ENCODE results near the gene AK9.

The AK9 gene

DNA sequence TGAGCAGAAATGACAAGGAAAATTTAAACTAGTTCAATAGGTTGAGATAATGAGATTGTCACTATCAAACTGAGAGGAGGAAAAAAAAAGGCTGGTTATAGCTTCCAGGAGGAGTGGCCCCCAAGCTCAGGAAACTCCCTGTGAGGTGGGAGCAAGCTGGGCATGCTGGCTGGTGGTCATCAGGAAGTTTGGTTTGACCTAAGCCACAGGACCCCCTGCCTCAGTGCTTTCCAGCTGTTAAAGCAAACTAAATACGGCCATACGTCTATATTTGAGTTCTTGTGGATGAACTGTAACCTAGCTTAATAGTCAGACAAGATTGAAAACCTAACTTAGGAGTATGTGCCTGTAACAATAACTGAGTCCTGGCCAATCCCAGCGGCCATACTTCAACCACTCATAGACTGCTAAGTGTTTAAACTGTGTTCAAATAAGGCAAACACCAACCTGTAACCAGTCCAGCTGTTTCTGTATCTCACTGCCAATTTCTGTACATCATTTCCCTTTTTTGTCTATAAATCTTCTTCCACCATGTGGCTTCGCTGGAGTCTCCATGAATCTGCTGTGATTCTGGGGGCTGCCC lies 183.4 kb downstream of the AK9 start (continued):
- TF ChIP-seq, protein P1, sequence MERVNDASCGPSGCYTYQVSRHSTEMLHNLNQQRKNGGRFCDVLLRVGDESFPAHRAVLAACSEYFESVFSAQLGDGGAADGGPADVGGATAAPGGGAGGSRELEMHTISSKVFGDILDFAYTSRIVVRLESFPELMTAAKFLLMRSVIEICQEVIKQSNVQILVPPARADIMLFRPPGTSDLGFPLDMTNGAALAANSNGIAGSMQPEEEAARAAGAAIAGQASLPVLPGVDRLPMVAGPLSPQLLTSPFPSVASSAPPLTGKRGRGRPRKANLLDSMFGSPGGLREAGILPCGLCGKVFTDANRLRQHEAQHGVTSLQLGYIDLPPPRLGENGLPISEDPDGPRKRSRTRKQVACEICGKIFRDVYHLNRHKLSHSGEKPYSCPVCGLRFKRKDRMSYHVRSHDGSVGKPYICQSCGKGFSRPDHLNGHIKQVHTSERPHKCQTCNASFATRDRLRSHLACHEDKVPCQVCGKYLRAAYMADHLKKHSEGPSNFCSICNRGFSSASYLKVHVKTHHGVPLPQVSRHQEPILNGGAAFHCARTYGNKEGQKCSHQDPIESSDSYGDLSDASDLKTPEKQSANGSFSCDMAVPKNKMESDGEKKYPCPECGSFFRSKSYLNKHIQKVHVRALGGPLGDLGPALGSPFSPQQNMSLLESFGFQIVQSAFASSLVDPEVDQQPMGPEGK (CRISPR knock-in tag; IDR thresholded peaks at IDR 0.05; ENCODE audit: borderline replicate concordance), result no peak
- TF ChIP-seq ZNF8 (CRISPR knock-in tag; IDR thresholded peaks at IDR 0.05), result no peak
- TF ChIP-seq TOX (CRISPR knock-in tag; IDR thresholded peaks at IDR 0.05; ENCODE audit: borderline replicate concordance), result no peak
- no peak for TF ChIP-seq ISL1 (CRISPR knock-in tag; IDR thresholded peaks at IDR 0.05)
- no peak for TF ChIP-seq ZC3H10 (CRISPR knock-in tag; IDR thresholded peaks at IDR 0.05)
- no peak for TF ChIP-seq PPARA (CRISPR knock-in tag; IDR thresholded peaks at IDR 0.05; ENCODE audit: borderline replicate concordance)
- no peak for TF ChIP-seq BACH2 (CRISPR knock-in tag; IDR thresholded peaks at IDR 0.05; ENCODE audit: borderline replicate concordance)
- no peak for TF ChIP-seq ZFP30 (CRISPR knock-in tag; IDR thresholded peaks at IDR 0.05)

DNA sequence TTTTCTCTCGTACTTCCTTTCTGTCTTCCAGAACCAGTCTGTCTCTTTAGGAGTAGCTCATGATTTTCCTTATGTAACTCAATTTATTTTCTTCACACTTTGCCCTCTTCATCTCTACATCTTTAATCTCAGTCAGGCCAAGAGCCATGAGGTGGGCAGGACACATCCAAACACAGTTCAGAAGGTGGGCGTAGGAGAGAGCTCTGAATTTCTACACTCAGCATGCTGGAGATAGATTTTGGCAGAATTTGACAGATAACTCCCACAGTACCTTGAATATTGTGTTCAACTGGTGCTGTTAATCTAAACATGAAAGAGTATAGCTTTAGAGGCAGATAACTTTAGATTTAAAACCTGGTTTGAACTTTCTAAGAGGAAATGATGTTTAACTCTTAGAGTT lies 184.2 kb downstream of the AK9 start:
- no peak for TF ChIP-seq OSR1 (CRISPR knock-in tag; IDR thresholded peaks at IDR 0.05)
- TF ChIP-seq GLIS3 (CRISPR knock-in tag; IDR thresholded peaks at IDR 0.05), result no peak
- no peak for TF ChIP-seq ZC3H10 (CRISPR knock-in tag; IDR thresholded peaks at IDR 0.05)
- TF ChIP-seq CSDC2 (CRISPR knock-in tag; IDR thresholded peaks at IDR 0.05), result no peak
- TF ChIP-seq, protein P2, sequence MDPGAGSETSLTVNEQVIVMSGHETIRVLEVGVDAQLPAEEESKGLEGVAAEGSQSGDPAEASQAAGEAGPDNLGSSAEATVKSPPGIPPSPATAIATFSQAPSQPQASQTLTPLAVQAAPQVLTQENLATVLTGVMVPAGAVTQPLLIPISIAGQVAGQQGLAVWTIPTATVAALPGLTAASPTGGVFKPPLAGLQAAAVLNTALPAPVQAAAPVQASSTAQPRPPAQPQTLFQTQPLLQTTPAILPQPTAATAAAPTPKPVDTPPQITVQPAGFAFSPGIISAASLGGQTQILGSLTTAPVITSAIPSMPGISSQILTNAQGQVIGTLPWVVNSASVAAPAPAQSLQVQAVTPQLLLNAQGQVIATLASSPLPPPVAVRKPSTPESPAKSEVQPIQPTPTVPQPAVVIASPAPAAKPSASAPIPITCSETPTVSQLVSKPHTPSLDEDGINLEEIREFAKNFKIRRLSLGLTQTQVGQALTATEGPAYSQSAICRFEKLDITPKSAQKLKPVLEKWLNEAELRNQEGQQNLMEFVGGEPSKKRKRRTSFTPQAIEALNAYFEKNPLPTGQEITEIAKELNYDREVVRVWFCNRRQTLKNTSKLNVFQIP (CRISPR knock-in tag; IDR thresholded peaks at IDR 0.05; ENCODE audit: borderline replicate concordance, low read depth), result no peak
- TF ChIP-seq ZNF8 (CRISPR knock-in tag; IDR thresholded peaks at IDR 0.05), result no peak
- TF ChIP-seq, protein P3, sequence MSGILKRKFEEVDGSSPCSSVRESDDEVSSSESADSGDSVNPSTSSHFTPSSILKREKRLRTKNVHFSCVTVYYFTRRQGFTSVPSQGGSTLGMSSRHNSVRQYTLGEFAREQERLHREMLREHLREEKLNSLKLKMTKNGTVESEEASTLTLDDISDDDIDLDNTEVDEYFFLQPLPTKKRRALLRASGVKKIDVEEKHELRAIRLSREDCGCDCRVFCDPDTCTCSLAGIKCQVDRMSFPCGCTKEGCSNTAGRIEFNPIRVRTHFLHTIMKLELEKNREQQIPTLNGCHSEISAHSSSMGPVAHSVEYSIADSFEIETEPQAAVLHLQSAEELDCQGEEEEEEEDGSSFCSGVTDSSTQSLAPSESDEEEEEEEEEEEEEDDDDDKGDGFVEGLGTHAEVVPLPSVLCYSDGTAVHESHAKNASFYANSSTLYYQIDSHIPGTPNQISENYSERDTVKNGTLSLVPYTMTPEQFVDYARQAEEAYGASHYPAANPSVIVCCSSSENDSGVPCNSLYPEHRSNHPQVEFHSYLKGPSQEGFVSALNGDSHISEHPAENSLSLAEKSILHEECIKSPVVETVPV (CRISPR knock-in tag; IDR thresholded peaks at IDR 0.05), result no peak
- TF ChIP-seq BACH2 (CRISPR knock-in tag; IDR thresholded peaks at IDR 0.05; ENCODE audit: borderline replicate concordance), result no peak
- no peak for ATAC-seq

DNA sequence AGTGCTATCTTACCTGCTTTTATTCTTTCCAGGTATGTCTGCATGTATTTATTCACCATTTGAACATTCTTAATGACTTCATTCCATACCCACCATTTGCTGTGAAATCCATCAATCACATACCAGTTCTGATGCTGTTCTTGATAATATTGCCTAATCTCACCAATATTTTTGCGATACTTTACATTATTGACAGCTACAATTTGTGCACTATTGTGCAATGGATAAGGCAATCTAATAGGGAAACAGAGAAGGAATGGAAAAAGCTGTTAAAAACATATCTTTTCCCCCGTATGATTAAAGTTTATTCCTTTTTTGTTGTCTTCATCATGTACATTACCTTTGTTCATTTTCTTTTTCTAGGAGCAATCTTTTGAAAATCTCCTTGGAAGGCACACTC lies 184.7 kb downstream of the AK9 start:
- no peak for TF ChIP-seq ESRRG (CRISPR knock-in tag; IDR thresholded peaks at IDR 0.05)
- TF ChIP-seq BACH2 (CRISPR knock-in tag; IDR thresholded peaks at IDR 0.05; ENCODE audit: borderline replicate concordance), result no peak
- TF ChIP-seq TOX (CRISPR knock-in tag; IDR thresholded peaks at IDR 0.05; ENCODE audit: borderline replicate concordance), result no peak
- no peak for TF ChIP-seq ZC3H10 (CRISPR knock-in tag; IDR thresholded peaks at IDR 0.05)
- no peak for TF ChIP-seq PPARA (CRISPR knock-in tag; IDR thresholded peaks at IDR 0.05; ENCODE audit: borderline replicate concordance)
- TF ChIP-seq ISL1 (CRISPR knock-in tag; IDR thresholded peaks at IDR 0.05), result no peak
- TF ChIP-seq ZFP30 (CRISPR knock-in tag; IDR thresholded peaks at IDR 0.05), result no peak
- TF ChIP-seq GLIS3 (CRISPR knock-in tag; IDR thresholded peaks at IDR 0.05), result no peak
- no peak for TF ChIP-seq SNAI2 (CRISPR knock-in tag; IDR thresholded peaks at IDR 0.05)
- TF ChIP-seq, protein P3 (CRISPR knock-in tag; IDR thresholded peaks at IDR 0.05), result no peak
- TF ChIP-seq ZFP3 (CRISPR knock-in tag; IDR thresholded peaks at IDR 0.05), result no peak
- TF ChIP-seq RARB (CRISPR knock-in tag; IDR thresholded peaks at IDR 0.05), result no peak
- no peak for TF ChIP-seq ZNF70 (CRISPR knock-in tag; IDR thresholded peaks at IDR 0.05)
- TF ChIP-seq, protein P2 (CRISPR knock-in tag; IDR thresholded peaks at IDR 0.05; ENCODE audit: borderline replicate concordance, low read depth), result no peak
- no peak for TF ChIP-seq CSDC2 (CRISPR knock-in tag; IDR thresholded peaks at IDR 0.05)
- TF ChIP-seq, protein P4, sequence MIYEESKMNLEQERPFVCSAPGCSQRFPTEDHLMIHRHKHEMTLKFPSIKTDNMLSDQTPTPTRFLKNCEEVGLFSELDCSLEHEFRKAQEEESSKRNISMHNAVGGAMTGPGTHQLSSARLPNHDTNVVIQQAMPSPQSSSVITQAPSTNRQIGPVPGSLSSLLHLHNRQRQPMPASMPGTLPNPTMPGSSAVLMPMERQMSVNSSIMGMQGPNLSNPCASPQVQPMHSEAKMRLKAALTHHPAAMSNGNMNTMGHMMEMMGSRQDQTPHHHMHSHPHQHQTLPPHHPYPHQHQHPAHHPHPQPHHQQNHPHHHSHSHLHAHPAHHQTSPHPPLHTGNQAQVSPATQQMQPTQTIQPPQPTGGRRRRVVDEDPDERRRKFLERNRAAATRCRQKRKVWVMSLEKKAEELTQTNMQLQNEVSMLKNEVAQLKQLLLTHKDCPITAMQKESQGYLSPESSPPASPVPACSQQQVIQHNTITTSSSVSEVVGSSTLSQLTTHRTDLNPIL (CRISPR knock-in tag; IDR thresholded peaks at IDR 0.05; ENCODE audit: low read depth), result no peak
- no peak for TF ChIP-seq OSR1 (CRISPR knock-in tag; IDR thresholded peaks at IDR 0.05)
- TF ChIP-seq, protein P5, sequence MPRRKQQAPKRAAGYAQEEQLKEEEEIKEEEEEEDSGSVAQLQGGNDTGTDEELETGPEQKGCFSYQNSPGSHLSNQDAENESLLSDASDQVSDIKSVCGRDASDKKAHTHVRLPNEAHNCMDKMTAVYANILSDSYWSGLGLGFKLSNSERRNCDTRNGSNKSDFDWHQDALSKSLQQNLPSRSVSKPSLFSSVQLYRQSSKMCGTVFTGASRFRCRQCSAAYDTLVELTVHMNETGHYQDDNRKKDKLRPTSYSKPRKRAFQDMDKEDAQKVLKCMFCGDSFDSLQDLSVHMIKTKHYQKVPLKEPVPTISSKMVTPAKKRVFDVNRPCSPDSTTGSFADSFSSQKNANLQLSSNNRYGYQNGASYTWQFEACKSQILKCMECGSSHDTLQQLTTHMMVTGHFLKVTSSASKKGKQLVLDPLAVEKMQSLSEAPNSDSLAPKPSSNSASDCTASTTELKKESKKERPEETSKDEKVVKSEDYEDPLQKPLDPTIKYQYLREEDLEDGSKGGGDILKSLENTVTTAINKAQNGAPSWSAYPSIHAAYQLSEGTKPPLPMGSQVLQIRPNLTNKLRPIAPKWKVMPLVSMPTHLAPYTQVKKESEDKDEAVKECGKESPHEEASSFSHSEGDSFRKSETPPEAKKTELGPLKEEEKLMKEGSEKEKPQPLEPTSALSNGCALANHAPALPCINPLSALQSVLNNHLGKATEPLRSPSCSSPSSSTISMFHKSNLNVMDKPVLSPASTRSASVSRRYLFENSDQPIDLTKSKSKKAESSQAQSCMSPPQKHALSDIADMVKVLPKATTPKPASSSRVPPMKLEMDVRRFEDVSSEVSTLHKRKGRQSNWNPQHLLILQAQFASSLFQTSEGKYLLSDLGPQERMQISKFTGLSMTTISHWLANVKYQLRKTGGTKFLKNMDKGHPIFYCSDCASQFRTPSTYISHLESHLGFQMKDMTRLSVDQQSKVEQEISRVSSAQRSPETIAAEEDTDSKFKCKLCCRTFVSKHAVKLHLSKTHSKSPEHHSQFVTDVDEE (CRISPR knock-in tag; IDR thresholded peaks at IDR 0.05), result no peak
- TF ChIP-seq ARNTL (CRISPR knock-in tag; IDR thresholded peaks at IDR 0.05; ENCODE audit: borderline replicate concordance, low read depth), result no peak
- ATAC-seq, result no peak

Measured in SK-N-SH treated with all-trans-retinoic acid at 6 μM for 48 hours (cell line).